HepG2 (cell line): Measurements from ENCODE around the gene NUBPL. TPM values are rescaled to one million over a fixed set of nuclear protein-coding genes. Genes with fewer than 3 reads are reported as not detected.

Source experiments
- ARNT ChIP-seq: fragments of 450-650 bp; IDR thresholded peaks from 2 replicates; pipeline ENCODE4 v1.6.1; 2017
- DPF2 ChIP-seq: sonication (generic); formaldehyde crosslinking; IDR thresholded peaks from 2 replicates; pipeline ENCODE4 v1.4.0; 2020; ENCODE audit warnings: mild to moderate bottlenecking, low read depth, missing genetic modification reagents, borderline replicate concordance
- FOXK1 ChIP-seq: sonication (generic); formaldehyde crosslinking; IDR thresholded peaks from 2 replicates; pipeline ENCODE4 v1.4.0; 2020; ENCODE audit warnings: low read depth, missing genetic modification reagents, borderline replicate concordance
- FOXK2 ChIP-seq: fragments of 450-650 bp; IDR thresholded peaks from 2 replicates; pipeline ENCODE4 v1.6.1; 2016
- HOXA5 ChIP-seq: sonication (generic); formaldehyde crosslinking; IDR thresholded peaks from 2 replicates; pipeline ENCODE4 v1.4.0; 2020; ENCODE audit warnings: missing genetic modification reagents
- IRF2 ChIP-seq: IDR thresholded peaks from 2 replicates; pipeline ENCODE4 v1.6.1; 2018; ENCODE audit warnings: missing genetic modification reagents, missing compliant biosample characterization
- MATR3 ChIP-seq: sonication (generic); formaldehyde crosslinking; IDR thresholded peaks from 2 replicates; pipeline ENCODE4 v1.4.0; 2020; ENCODE audit warnings: missing genetic modification reagents
- MED8 ChIP-seq: sonication (generic); formaldehyde crosslinking; IDR thresholded peaks from 2 replicates; pipeline ENCODE4 v1.8.1; 2023; ENCODE audit warnings: mild to moderate bottlenecking, missing genetic modification reagents; ENCODE audit not compliant: insufficient replicate concordance
- MEIS1 ChIP-seq: sonication (generic); formaldehyde crosslinking; IDR thresholded peaks from 2 replicates; pipeline ENCODE4 v1.9.0; 2021; ENCODE audit warnings: mild to moderate bottlenecking, missing genetic modification reagents, moderate library complexity, borderline replicate concordance
- MIER2 ChIP-seq: IDR thresholded peaks from 2 replicates; pipeline ENCODE4 v1.6.1; 2016; ENCODE audit warnings: missing biosample characterization, missing genetic modification reagents
- MIXL1 ChIP-seq: IDR thresholded peaks from 2 replicates; pipeline ENCODE4 v1.6.1; 2016
- MTF2 ChIP-seq: sonication (generic); formaldehyde crosslinking; IDR thresholded peaks from 2 replicates; pipeline ENCODE4 v1.5.0; 2020; ENCODE audit warnings: missing genetic modification reagents, borderline replicate concordance
- NFE2L2 ChIP-seq: fragments of 150-350 bp; IDR thresholded peaks from 2 replicates; pipeline ENCODE4 v1.6.1; 2014; ENCODE audit warnings: low read length
- ONECUT2 ChIP-seq: sonication (generic); formaldehyde crosslinking; IDR thresholded peaks from 2 replicates; pipeline ENCODE4 v1.4.0; 2020; ENCODE audit warnings: missing genetic modification reagents
- PAF1 ChIP-seq: IDR thresholded peaks from 2 replicates; pipeline ENCODE4 v1.6.1; 2016; ENCODE audit warnings: missing genetic modification reagents, missing compliant biosample characterization
- PAWR ChIP-seq: sonication (generic); formaldehyde crosslinking; IDR thresholded peaks from 2 replicates; pipeline ENCODE4 v1.4.0; 2020; ENCODE audit warnings: missing genetic modification reagents, mild to moderate bottlenecking, borderline replicate concordance
- SNAPC2 ChIP-seq: sonication (generic); formaldehyde crosslinking; IDR thresholded peaks from 2 replicates; pipeline ENCODE4 v1.8.1; 2022; ENCODE audit warnings: mild to moderate bottlenecking, missing genetic modification reagents
- SOX5 ChIP-seq: IDR thresholded peaks from 2 replicates; pipeline ENCODE4 v1.6.1; 2016; ENCODE audit warnings: borderline replicate concordance
- SRY ChIP-seq: sonication (generic); formaldehyde crosslinking; IDR thresholded peaks from 2 replicates; pipeline ENCODE4 v1.8.0; 2022; ENCODE audit warnings: mild to moderate bottlenecking, missing genetic modification reagents
- ZBTB3 ChIP-seq: sonication (generic); formaldehyde crosslinking; IDR thresholded peaks from 2 replicates; pipeline ENCODE4 v1.4.0; 2020; ENCODE audit warnings: low read depth, mild to moderate bottlenecking, moderate library complexity, missing genetic modification reagents, borderline replicate concordance
- ZNF12 ChIP-seq: sonication (generic); formaldehyde crosslinking; IDR thresholded peaks from 2 replicates; pipeline ENCODE4 v1.5.0; 2020; ENCODE audit warnings: missing genetic modification reagents
- ZNF138 ChIP-seq: sonication (generic); formaldehyde crosslinking; IDR thresholded peaks from 2 replicates; pipeline ENCODE4 v1.5.0; 2020; ENCODE audit warnings: mild to moderate bottlenecking, low read depth, missing genetic modification reagents
- ZNF235 ChIP-seq: sonication (generic); formaldehyde crosslinking; IDR thresholded peaks from 2 replicates; pipeline ENCODE4 v1.8.1; 2023; ENCODE audit warnings: mild to moderate bottlenecking, missing genetic modification reagents, borderline replicate concordance
- ZNF3 ChIP-seq: IDR thresholded peaks from 2 replicates; pipeline ENCODE4 v1.7.0; 2017; ENCODE audit warnings: inconsistent platforms
- ZNF484 ChIP-seq: sonication (generic); formaldehyde crosslinking; IDR thresholded peaks from 2 replicates; pipeline ENCODE4 v1.5.1; 2020; ENCODE audit warnings: mild to moderate bottlenecking, low read depth, missing genetic modification reagents, borderline replicate concordance
- ZNF558 ChIP-seq: sonication (generic); formaldehyde crosslinking; IDR thresholded peaks from 2 replicates; pipeline ENCODE4 v1.9.0; 2022; ENCODE audit warnings: mild to moderate bottlenecking, missing genetic modification reagents, borderline replicate concordance
- ZNF563 ChIP-seq: sonication (generic); formaldehyde crosslinking; IDR thresholded peaks from 2 replicates; pipeline ENCODE4 v1.8.0; 2022; ENCODE audit warnings: mild to moderate bottlenecking, moderate library complexity, missing genetic modification reagents
- ZNF678 ChIP-seq: sonication (generic); formaldehyde crosslinking; IDR thresholded peaks from 2 replicates; pipeline ENCODE4 v1.4.0; 2020; ENCODE audit warnings: mild to moderate bottlenecking, missing genetic modification reagents
- ZNF788 ChIP-seq: sonication (generic); formaldehyde crosslinking; IDR thresholded peaks from 2 replicates; pipeline ENCODE4 v1.5.0; 2020; ENCODE audit warnings: mild to moderate bottlenecking, missing genetic modification reagents, borderline replicate concordance
- ZXDC ChIP-seq: sonication (generic); formaldehyde crosslinking; IDR thresholded peaks from 2 replicates; pipeline ENCODE4 v1.5.0; 2020; ENCODE audit warnings: mild to moderate bottlenecking, missing genetic modification reagents
- polyA plus RNA-seq, 8 experiments: library from polyadenylated mRNA; depleted of rRNA in 3 of 8; stranded (reverse) in 7 of 8; unstranded in 1 of 8; fragments of >200 nt; fragmentation: Illumina TruSeq in 4 of 8; extraction: Trizol in 4 of 8; gene quantifications; 2 replicates each; pipeline versions ENCODE4 v1.2.1 to v1.2.3, GENCODE V29; 2011 to 2016; ENCODE audit warnings: low read depth in 4 of 8, missing spikeins in 1 of 8, mixed read lengths in 1 of 8; ENCODE audit not compliant: insufficient read depth in 1 of 8
- total RNA-seq, 5 experiments: library from RNA; depleted of rRNA; stranded (reverse); fragments of >200 nt; fragmentation: Illumina TruSeq; extraction: Trizol; gene quantifications; 2 replicates each; pipeline ENCODE4 v1.2.3, GENCODE V29; 2016; ENCODE audit warnings: low read depth in 1 of 5
- TF ChIP-seq, protein P1 (sequence below): sonication (generic); formaldehyde crosslinking; IDR thresholded peaks from 2 replicates; pipeline ENCODE4 v1.5.1; 2020; ENCODE audit warnings: missing genetic modification reagents, mild to moderate bottlenecking, borderline replicate concordance

The NUBPL gene
- total and polyA plus RNA-seq, 2 of the 13 experiments (the other 11 are each of a cell fraction or from before 2014, with no cell fraction given), result 21.3 to 44.1 TPM

DNA sequence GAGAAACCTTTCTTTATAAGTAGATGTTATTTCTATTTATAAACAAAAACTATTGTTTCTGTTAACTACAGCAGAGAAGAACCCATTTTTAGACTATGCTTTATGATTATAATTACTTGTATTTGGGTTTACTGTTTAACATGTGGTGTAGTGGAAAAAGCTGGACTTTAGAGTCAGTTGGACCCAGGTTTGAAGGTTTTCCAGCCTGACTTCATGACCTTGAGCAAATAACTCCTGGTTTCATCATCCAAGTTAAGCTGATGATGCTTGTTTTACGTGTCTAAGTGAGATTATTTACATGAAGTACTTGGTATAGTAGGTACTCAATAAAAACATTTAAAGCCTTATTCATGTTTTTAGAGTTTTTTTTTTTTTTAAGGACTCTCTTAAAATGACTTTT, 294.1 kb downstream of the NUBPL start (continued):
- TF ChIP-seq HOXA5 (CRISPR knock-in tag) (0 out of 2 replicates have a peak, but pooled peaks have one; percentile 42), ZXDC (no peak), ZNF563 (no peak), SOX5 (CRISPR knock-in tag) (peak; percentile 86), MTF2 (CRISPR knock-in tag) (no peak), DPF2 (CRISPR knock-in tag) (peak; percentile 74; the same call in 1 of the 2 replicates), ZBTB3 (CRISPR knock-in tag) (no peak), MATR3 (CRISPR knock-in tag) (no peak), ONECUT2 (CRISPR knock-in tag) (no peak), ZNF678 (CRISPR knock-in tag) (no peak), ZNF558 (CRISPR knock-in tag) (no peak), MIXL1 (CRISPR knock-in tag) (peak; percentile 92), MEIS1 (CRISPR knock-in tag) (no peak), FOXK1 (CRISPR knock-in tag) (peak; percentile 94), ZNF788 (CRISPR knock-in tag) (no peak), MED8 (CRISPR knock-in tag) (no peak), ZNF138 (CRISPR knock-in tag) (no peak), SRY (no peak), IRF2 (peak; percentile 89), NFE2L2 (no peak), FOXK2 (no peak), ZNF484 (no peak), ZNF235 (CRISPR knock-in tag) (no peak), PAF1 (CRISPR knock-in tag) (no peak), PAWR (no peak), ZNF3 (peak; percentile 52; the same call in 1 of the 2 replicates), SNAPC2 (CRISPR knock-in tag) (no peak), ZNF12 (CRISPR knock-in tag) (peak; percentile 64; the same call in 1 of the 2 replicates), MIER2 (CRISPR knock-in tag) (0 out of 2 replicates have a peak, but pooled peaks have one; percentile 56), ARNT (no peak)
- TF ChIP-seq, protein P1, sequence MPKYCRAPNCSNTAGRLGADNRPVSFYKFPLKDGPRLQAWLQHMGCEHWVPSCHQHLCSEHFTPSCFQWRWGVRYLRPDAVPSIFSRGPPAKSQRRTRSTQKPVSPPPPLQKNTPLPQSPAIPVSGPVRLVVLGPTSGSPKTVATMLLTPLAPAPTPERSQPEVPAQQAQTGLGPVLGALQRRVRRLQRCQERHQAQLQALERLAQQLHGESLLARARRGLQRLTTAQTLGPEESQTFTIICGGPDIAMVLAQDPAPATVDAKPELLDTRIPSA, result no peak
